GM19238 (cell line): ENCODE measurements around the gene VPS41.

ENCODE experiments used
- DNase-seq: peaks from one replicate; pipeline ENCODE4 v3.0.0; 2011; ENCODE audit warnings: low spot score; ENCODE audit not compliant: insufficient read length

The VPS41 gene

GRCh38 chr7:38907066-38907465 is 1.9 kb downstream of the VPS41 start:
- no peak for DNase-seq

- peak; percentile 13 for DNase-seq
Measured at GRCh38 chr7:38905056-38905759, 3.8 kb downstream of the VPS41 start.

GRCh38 chr7:38903057-38903456 is 5.9 kb downstream of the VPS41 start:
- no peak for DNase-seq

DNA sequence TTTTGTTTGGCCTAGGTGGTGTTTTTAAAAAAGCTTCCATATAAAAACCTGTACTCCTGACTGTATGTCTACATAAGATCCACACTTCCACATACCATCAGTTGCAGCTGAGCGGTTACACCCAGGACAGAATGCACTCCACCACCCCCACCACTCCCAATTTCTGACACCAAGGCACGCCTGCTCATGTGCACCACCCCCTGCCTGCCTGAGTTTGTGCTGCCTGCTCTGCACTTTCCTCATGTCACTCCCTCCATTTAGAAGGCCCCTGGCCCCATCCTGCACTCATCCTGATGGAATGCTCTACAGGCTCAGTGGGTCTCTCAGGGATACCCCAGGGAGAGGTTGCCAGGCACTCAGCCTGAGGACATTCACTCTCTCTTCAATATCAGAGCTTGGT is 6.5 kb downstream of the VPS41 start:
- DNase-seq: no peak

- no peak for DNase-seq
Measured at GRCh38 chr7:38893061-38893460, 15.9 kb downstream of the VPS41 start.

DNA sequence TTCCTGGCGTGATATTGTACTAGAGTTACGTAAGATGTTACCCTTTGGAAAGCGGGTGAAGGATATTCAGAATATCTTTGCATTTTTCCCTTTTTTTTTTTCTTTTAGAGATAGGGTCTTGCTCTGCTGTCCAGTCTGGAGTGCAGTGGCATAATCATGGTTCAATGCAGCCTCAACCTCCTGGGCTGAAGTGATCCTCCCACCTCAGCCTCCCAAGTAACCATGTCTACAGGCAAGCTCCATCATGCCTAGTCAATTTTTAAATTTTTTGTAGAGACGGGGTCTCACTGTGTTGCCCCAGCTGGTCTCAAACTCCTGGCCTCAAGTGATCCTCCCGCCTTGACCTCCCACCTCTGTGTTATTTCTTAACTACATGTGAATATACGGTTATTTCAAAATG is 18.4 kb downstream of the VPS41 start:
- no peak for DNase-seq

- DNase-seq: no peak
Measured at GRCh38 chr7:38889872-38890432, 19.0 kb downstream of the VPS41 start.

DNA sequence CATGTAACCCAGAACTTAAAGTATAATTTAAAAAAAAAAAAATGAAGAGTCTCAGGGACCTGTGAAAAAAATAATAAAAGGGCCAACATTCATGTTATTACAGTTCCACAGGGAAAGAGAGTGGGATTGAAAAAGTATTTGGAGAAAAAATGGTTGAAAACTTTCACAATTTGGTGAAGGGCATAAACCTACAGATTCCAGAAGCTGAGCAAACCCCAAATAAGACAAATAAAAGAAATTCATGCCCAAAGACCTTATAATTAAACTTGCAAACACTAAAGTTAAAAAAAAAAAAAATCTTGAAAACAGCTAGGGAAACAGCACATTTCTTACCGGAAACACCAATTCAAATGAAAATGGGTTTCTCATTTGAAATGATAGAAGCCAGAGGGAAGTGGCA is 19.9 kb downstream of the VPS41 start:
- DNase-seq: no peak

GRCh38 chr7:38886265-38886664 is 22.7 kb downstream of the VPS41 start:
- DNase-seq: no peak

GRCh38 chr7:38883706-38884105 is 25.3 kb downstream of the VPS41 start:
- no peak for DNase-seq

DNA sequence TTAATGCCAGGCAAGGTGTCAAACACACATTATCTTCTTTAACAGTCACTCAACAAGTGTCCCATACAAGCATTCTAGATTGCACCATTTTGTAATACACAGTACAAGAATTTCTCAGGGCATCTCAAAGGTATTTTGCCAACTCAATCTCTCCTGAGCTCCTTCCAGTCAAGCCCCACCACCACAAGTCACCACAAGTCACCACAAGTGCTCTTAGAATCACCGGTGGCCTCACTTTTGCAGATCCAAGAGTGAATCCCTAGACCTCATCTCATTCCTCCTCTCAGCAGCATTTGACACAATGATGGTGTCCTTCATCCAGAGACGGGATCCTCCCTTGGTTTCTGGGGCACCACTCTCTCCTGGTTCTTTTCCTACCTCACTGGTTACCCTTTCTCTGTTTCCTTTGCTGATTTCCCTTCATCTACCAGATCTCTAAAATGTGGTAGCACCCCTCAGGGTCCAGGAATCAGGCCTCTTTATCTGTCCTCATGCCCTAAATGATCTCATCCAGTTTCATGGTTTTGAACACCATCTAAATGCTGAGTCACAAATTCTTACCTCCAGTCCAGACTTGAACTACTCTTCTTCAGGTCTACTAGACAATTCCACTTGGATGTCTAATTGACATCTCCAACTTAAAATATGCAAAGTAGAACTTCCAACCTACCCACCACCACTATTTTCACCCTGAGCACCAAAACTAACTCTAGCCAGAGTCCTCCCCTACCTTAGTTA is 26.9 kb downstream of the VPS41 start:
- no peak for DNase-seq

- DNase-seq: no peak
Measured at GRCh38 chr7:38881015-38881414, 28.0 kb downstream of the VPS41 start.

DNA sequence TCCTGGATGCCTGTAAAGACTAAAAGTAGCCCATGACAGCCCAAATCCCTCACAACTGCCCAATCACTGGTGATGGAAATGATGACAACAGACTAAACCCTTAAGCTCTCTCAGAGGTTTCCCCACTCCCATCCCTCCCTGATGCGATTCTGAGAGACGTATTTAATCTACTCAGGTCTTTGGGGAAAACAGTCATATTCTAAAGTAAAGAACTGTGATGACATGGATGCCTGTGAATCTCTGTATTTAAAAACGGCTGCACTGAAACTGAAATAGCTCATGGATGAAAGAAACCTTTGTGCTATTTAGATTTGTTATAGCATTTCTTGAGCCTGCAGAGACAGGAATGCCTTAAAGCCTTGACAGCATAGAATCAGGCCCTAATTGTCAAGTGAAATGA is 28.5 kb downstream of the VPS41 start:
- no peak for DNase-seq

GRCh38 chr7:38880035-38880434 is 29.0 kb downstream of the VPS41 start:
- DNase-seq: no peak

- DNase-seq: no peak
Measured at GRCh38 chr7:38878694-38879457, 30.1 kb downstream of the VPS41 start.

DNA sequence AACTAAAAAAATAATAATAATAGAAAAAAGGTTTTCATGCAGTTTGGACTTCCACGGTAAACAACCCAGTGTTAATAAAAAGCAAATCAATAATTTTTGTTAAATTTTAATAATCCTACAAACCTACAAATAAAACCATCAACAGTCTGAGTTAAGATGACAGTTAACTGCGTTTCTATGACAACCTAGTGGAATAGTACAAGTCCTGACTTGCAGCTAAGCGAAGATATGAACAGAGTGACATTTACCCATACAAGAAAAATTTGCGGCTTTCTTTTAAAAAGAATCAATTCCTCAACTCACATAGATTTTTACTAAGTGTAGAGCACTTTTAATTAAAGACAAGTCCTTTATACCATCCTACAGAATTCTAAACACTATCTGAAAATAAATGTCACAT is 35.6 kb downstream of the VPS41 start:
- no peak for DNase-seq

DNA sequence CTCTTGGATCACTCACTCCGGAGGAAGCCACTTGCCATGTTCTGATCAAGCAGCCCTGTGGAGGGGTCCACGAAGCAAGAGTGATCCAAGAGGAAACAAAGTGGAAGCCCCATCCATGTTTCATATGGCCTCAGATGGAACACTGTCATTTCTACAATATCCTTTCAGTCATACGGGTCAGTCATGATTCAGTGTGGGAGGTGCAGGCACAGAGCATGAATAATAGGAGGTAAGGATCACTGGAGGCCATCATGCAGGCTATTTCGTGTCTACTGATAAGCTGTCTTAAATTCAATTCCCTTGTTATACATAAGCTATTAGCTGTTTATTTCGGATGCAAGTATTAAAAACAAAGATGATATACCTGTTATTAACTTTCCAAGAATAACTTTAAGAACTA is 36.8 kb downstream of the VPS41 start:
- no peak for DNase-seq

DNA sequence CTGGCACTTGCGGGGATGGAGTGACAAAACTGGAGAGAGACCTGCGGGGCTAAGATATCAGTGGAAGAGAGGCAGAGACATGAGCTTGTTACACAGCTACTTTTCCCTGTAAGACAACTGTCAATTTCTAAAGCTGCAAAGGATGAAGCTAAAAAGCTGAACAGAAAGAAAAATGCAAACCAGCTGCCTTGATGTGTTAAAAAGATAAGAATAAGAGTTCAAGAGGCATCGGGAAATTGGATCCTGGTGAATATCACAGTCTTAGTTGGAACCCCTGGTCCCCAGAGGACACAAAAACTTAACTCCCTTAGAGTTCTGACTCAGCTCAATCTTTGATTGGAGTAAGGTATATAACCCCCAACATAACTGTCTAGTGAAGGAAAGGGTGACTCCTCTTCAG is 38.8 kb downstream of the VPS41 start:
- DNase-seq: no peak

GRCh38 chr7:38863601-38864291 is 45.2 kb downstream of the VPS41 start:
- DNase-seq: no peak

DNA sequence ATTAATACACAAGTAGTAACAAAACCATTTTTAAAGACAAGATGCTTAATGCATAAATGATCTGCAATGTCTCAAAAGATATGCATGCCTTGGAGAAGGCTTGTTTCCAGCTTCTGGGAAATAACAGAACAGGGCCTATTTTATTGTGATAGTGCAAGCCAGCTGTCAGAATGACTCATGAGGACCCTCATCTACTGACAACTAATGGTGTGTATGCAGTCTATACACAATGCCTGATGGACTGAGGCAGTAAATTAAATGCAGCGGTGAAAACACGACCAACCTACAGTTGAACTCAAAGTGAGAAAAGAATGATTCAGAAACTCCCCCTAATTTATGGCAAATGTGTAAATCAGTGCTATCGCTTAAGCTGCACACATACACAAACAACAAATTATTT is 46.3 kb downstream of the VPS41 start:
- DNase-seq: no peak

GRCh38 chr7:38858259-38858884 is 50.6 kb downstream of the VPS41 start:
- no peak for DNase-seq
